NCI-H2227 (cell line): Measurements from ENCODE around the gene JAK2.
"Not testable (repeated sequence)": the region's sequence is repeated elsewhere in the genome, so short reads cannot be mapped to it uniquely, and the experiment has no call there.

Source experiments
- DNase-seq: peaks from one replicate; lab custom pipeline; 2025; ENCODE audit not compliant: unreplicated experiment; lab: John Stamatoyannopoulos, UW

Gene JAK2

GRCh38 chr9:5041390-5042115 lies 56.5 kb downstream of the JAK2 start:
- DNase-seq, result no peak

- DNase-seq, result no peak
These were observed 57.6 kb downstream of the JAK2 start for GRCh38 chr9:5042661-5043178.

GRCh38 chr9:5043381-5043780 lies 58.3 kb downstream of the JAK2 start:
- no peak for DNase-seq

GRCh38 chr9:5044160-5044559 lies 59.1 kb downstream of the JAK2 start:
- DNase-seq, result no peak

GRCh38 chr9:5052838-5053237 lies 67.8 kb downstream of the JAK2 start:
- no peak for DNase-seq

GRCh38 chr9:5062631-5063030 lies 77.6 kb downstream of the JAK2 start:
- no peak for DNase-seq

- no peak for DNase-seq
These were observed 87.8 kb downstream of the JAK2 start for GRCh38 chr9:5072871-5073270.

- no peak for DNase-seq
These were observed 88.6 kb downstream of the JAK2 start for GRCh38 chr9:5073701-5074100.

- DNase-seq, result no peak
These were observed 100.9 kb downstream of the JAK2 start for GRCh38 chr9:5085993-5086392.

- DNase-seq, result no peak
These were observed 104.7 kb downstream of the JAK2 start for GRCh38 chr9:5089737-5090136.

- DNase-seq, result no peak
These were observed 110.7 kb downstream of the JAK2 start for GRCh38 chr9:5095795-5096194.

- no peak for DNase-seq
These were observed 114.4 kb downstream of the JAK2 start for GRCh38 chr9:5099466-5099865.

GRCh38 chr9:5101127-5101526 lies 116.1 kb downstream of the JAK2 start:
- not testable (repeated sequence) for DNase-seq

- not testable (repeated sequence) for DNase-seq
These were observed 121.4 kb downstream of the JAK2 start for GRCh38 chr9:5106517-5106916.

GRCh38 chr9:5110867-5111681 lies 126.0 kb downstream of the JAK2 start:
- no peak for DNase-seq

GRCh38 chr9:5111696-5112095 lies 126.6 kb downstream of the JAK2 start:
- no peak for DNase-seq

- no peak for DNase-seq
These were observed 127.1 kb downstream of the JAK2 start for GRCh38 chr9:5112109-5112592.

- DNase-seq, result no peak
These were observed 127.6 kb downstream of the JAK2 start for GRCh38 chr9:5112646-5113045.

- no peak for DNase-seq
These were observed 128.5 kb downstream of the JAK2 start for GRCh38 chr9:5113523-5113922.

GRCh38 chr9:5113994-5114748 lies 129.1 kb downstream of the JAK2 start:
- DNase-seq, result no peak

GRCh38 chr9:5122116-5122515 lies 137.0 kb downstream of the JAK2 start:
- DNase-seq, result no peak
